K562 (cell line): ENCODE results near the gene SMCO4. TPM values are rescaled to one million over a fixed set of nuclear protein-coding genes. Genes with fewer than 3 reads are reported as not detected.

Experiments used
- ATAC-seq: fragments of 200-7000 bp; cut with Tn5 transposase; 3 replicates; pipeline ENCODE4 v1.9.1; 2020; ENCODE audit warnings: moderate library complexity
- BruUV-seq: library from RNA; stranded (reverse); fragments of 400-500 nt; replicated peaks from 2 replicates; lab custom pipeline; 2021; lab: Mats Ljungman, UMichigan
- CTCF ChIA-PET: fragments of 300-600 bp; formaldehyde crosslinking; extraction: SDS; loops from one replicate; lab custom pipeline; 2021; ENCODE audit warnings: low intra/inter-chr PET ratio; lab: Yijun Ruan, JAX
- POLR2A ChIA-PET: fragments of 300-600, 350-650 bp; sonication (Branson Sonifier 250); formaldehyde crosslinking; extraction: SDS; loops from one replicate; lab custom pipeline; 2021; ENCODE audit warnings: antibody characterized with exemption, inconsistent platforms; lab: Yijun Ruan, JAX
- DNase-seq, 4 experiments: peaks; one replicate each; pipeline versions ENCODE4 v3.0.0 to v3.0.0-alpha.2; 2011 to 2018; ENCODE audit warnings: low spot score in 3 of 4, mixed read lengths in 3 of 4; ENCODE audit errors: extremely low read depth in 1 of 4
- FAIRE-seq: peaks from 2 replicates; lab custom pipeline; 2011; peaks lifted over from hg19 to GRCh38; lab: Jason Lieb, UNC
- H2AFZ ChIP-seq: 2 replicates; pipeline ENCODE4 v1.6.0; 2011; ENCODE audit warnings: low read depth, low read length, control low read depth, inconsistent platforms
- H3K27ac ChIP-seq: fragments of 200-600 bp; 3 replicates; pipeline ENCODE4 v1.8.0; 2011; ENCODE audit warnings: low read depth, mild to moderate bottlenecking, control low read depth, inconsistent platforms, low read length, moderate library complexity, mixed read lengths; ENCODE audit errors: extremely low read depth
- H3K27me3 ChIP-seq, 2 experiments: fragments of 300-600 bp in 1 of 2; 2 replicates in 1 of 2; 3 replicates in 1 of 2; pipeline versions ENCODE4 v1.6.0 to v1.8.0; 2011; ENCODE audit warnings: inconsistent platforms in 2 of 2, low read length in 2 of 2, mild to moderate bottlenecking in 1 of 2, mixed read lengths in 1 of 2, moderate library complexity in 1 of 2; ENCODE audit not compliant: control insufficient read depth in 2 of 2, insufficient read depth in 2 of 2
- H3K36me3 ChIP-seq: fragments of 300-600 bp; 3 replicates; pipeline ENCODE4 v1.8.0; 2011; ENCODE audit warnings: mild to moderate bottlenecking, low read length, inconsistent platforms; ENCODE audit not compliant: control insufficient read depth, insufficient read depth
- H3K4me1 ChIP-seq, 2 experiments: fragments of 200-600 bp in 1 of 2; replicated peaks in 1 of 2; 2 replicates in 1 of 2; 3 replicates in 1 of 2; pipeline versions ENCODE4 v1.5.1 to v1.8.0; 2011; ENCODE audit warnings: inconsistent platforms in 2 of 2, low read length in 2 of 2, mild to moderate bottlenecking in 1 of 2, mixed read lengths in 1 of 2, moderate library complexity in 1 of 2; ENCODE audit not compliant: control insufficient read depth in 2 of 2, insufficient read depth in 2 of 2
- H3K4me2 ChIP-seq: 2 replicates; pipeline ENCODE4 v1.6.1; 2011; ENCODE audit warnings: low read length, control low read depth, inconsistent platforms, mixed read lengths; ENCODE audit not compliant: insufficient read depth
- H3K4me3 ChIP-seq: fragments of 200-600 bp; sonication (generic), shearing (Covaris generic); 2 replicates; pipeline ENCODE4 v1.5.1; 2016; ENCODE audit warnings: control low read depth, inconsistent platforms
- H3K79me2 ChIP-seq: fragments of 200-600 bp; 3 replicates; pipeline ENCODE4 v1.8.0; 2011; ENCODE audit warnings: low read length, inconsistent platforms; ENCODE audit not compliant: control insufficient read depth, insufficient read depth
- H3K9ac ChIP-seq, 2 experiments: 2 replicates each; pipeline versions ENCODE4 v1.6.0 to v1.6.1; 2011; ENCODE audit warnings: low read depth in 2 of 2, low read length in 2 of 2, control low read depth in 1 of 2, inconsistent platforms in 1 of 2, mild to moderate bottlenecking in 1 of 2, mixed read lengths in 1 of 2; ENCODE audit not compliant: insufficient read depth in 1 of 2
- H3K9me1 ChIP-seq: one replicate; pipeline ENCODE4 v1.6.0; 2011; ENCODE audit warnings: inconsistent platforms, mild to moderate bottlenecking, low read length, moderate library complexity; ENCODE audit not compliant: control insufficient read depth, insufficient read depth
- H3K9me3 ChIP-seq: replicated peaks from 2 replicates; pipeline ENCODE4 v1.5.1; 2011; ENCODE audit warnings: low read depth, low read length, inconsistent platforms; ENCODE audit not compliant: control insufficient read depth, insufficient read depth
- H4K20me1 ChIP-seq: replicated peaks from 2 replicates; pipeline ENCODE4 v1.6.1; 2011; ENCODE audit warnings: low read length, inconsistent platforms, mixed read lengths; ENCODE audit not compliant: control insufficient read depth, insufficient read depth
- C11orf30 ChIP-seq: fragments of 450-650 bp; IDR thresholded peaks from 2 replicates; pipeline ENCODE4 v1.6.1; 2016; ENCODE audit warnings: low read depth, mild to moderate bottlenecking
- KHSRP ChIP-seq: fragments of 450-650 bp; IDR thresholded peaks from 2 replicates; pipeline ENCODE4 v1.6.1; 2017
- NCOA2 ChIP-seq, 2 experiments: fragments of 450-650 bp; IDR thresholded peaks; 2 replicates each; pipeline ENCODE4 v1.6.1; 2018; ENCODE audit warnings: mild to moderate bottlenecking in 2 of 2, moderate library complexity in 1 of 2; ENCODE audit not compliant: partially characterized antibody in 2 of 2
- POLR2A ChIP-seq: fragments of 450-650 bp; conservative IDR thresholded peaks from 2 replicates; pipeline ENCODE4 v1.6.1; 2016
- PRPF4 ChIP-seq: fragments of 200-400 bp; formaldehyde crosslinking; IDR thresholded peaks from one replicate; pipeline ENCODE4 v1.6.1; 2017; ENCODE audit warnings: low read length, low read depth, mild to moderate bottlenecking; ENCODE audit not compliant: insufficient read depth, poor library complexity, severe bottlenecking
- PTRF ChIP-seq: fragments of 450-650 bp; IDR thresholded peaks from 2 replicates; pipeline ENCODE4 v1.6.1; 2016; ENCODE audit warnings: mild to moderate bottlenecking, missing genetic modification characterization, missing compliant biosample characterization
- RHOXF2B ChIP-seq: fragments of 250-450 bp; sonication (Bioruptor Pico); conservative IDR thresholded peaks from 2 replicates; pipeline ENCODE4 v1.5.1; 2021
- RUNX1 ChIP-seq: sonication (generic); IDR thresholded peaks from 2 replicates; pipeline ENCODE4 v1.6.1; 2016; ENCODE audit warnings: antibody characterized with exemption, low read depth
- SMAD3 ChIP-seq: fragments of 450-650 bp; formaldehyde crosslinking; conservative IDR thresholded peaks from 2 replicates; pipeline ENCODE4 v1.4.0; 2020; ENCODE audit warnings: mild to moderate bottlenecking
- SMC3 ChIP-seq: conservative IDR thresholded peaks from 2 replicates; pipeline ENCODE4 v1.6.1; 2011; ENCODE audit warnings: low read depth, low read length, improper control_type of control experiment; ENCODE audit not compliant: insufficient read depth
- ZFP30 ChIP-seq: fragments of 250-450 bp; sonication (Bioruptor Pico); IDR thresholded peaks from 2 replicates; pipeline ENCODE4 v1.8.0; 2022; ENCODE audit warnings: moderate library complexity, mild to moderate bottlenecking, inconsistent platforms, borderline replicate concordance
- ZNF121 ChIP-seq: sonication (generic); formaldehyde crosslinking; conservative IDR thresholded peaks from 2 replicates; pipeline ENCODE4 v1.8.0; 2022; ENCODE audit warnings: missing genetic modification reagents
- ZNF282 ChIP-seq: sonication (generic); formaldehyde crosslinking; IDR thresholded peaks from 2 replicates; pipeline ENCODE4 v1.8.1; 2023; ENCODE audit warnings: missing genetic modification reagents
- ZNF507 ChIP-seq: conservative IDR thresholded peaks from 2 replicates; pipeline ENCODE4 v1.6.1; 2017; ENCODE audit warnings: missing genetic modification characterization, missing compliant biosample characterization
- ZNF644 ChIP-seq: fragments of 200-800 bp; sonication (Bioruptor generic); IDR thresholded peaks from 2 replicates; pipeline ENCODE4 v1.6.1; 2016; ENCODE audit warnings: low read depth, missing genetic modification characterization, missing compliant biosample characterization
- ZNF77 ChIP-seq: fragments of 250-450 bp; sonication (Bioruptor Pico); IDR thresholded peaks from 2 replicates; pipeline ENCODE4 v1.5.0; 2020
- WGBS: fragments of 100-300 bp; shearing (Covaris generic); methylation state at CpG from one replicate; pipeline ENCODE4 v1.1.6; 2016; ENCODE audit warnings: low coverage, mixed read lengths; ENCODE audit not compliant: insufficient coverage; ENCODE audit errors: missing lambda C conversion rate; 5-methylcytosine and 5-hydroxymethylcytosine counted together
- in situ Hi-C: fragments of 300-500 bp; cut with MboI; formaldehyde crosslinking; loops from 4 replicates; pipeline ENCODE4 v1.15.0; 2018; ENCODE audit warnings: inconsistent platforms, mixed read lengths
- intact Hi-C: fragments of 100-400 bp; cut with micrococcal nuclease; formaldehyde crosslinking; loops from 2 replicates; pipeline ENCODE4 v1.14.2; 2022
- polyA plus RNA-seq, 8 experiments: library from polyadenylated mRNA; depleted of rRNA in 4 of 8; stranded (reverse) in 5 of 8; unstranded in 3 of 8; fragments of >200 nt; fragmentation: Nextera tagmentation in 2 of 8; fragmentation: Illumina TruSeq in 1 of 8; extraction: Ambion mirVana in 2 of 8; extraction: Trizol in 1 of 8; gene quantifications; 2 replicates each; pipeline versions ENCODE4 v1.2.1 to v1.2.3, GENCODE V29; 2011 to 2014; ENCODE audit warnings: inconsistent platforms in 1 of 8, missing spikeins in 1 of 8
- total RNA-seq, 7 experiments: library from RNA; depleted of rRNA in 6 of 7; stranded (reverse); fragments of >200 nt in 6 of 7; fragmentation: Illumina TruSeq in 2 of 7; extraction: Trizol in 2 of 7; gene quantifications; 2 replicates each; pipeline versions ENCODE4 v1.2.1 to v1.2.3, GENCODE V29; 2011 to 2021; ENCODE audit warnings: low replicate concordance in 1 of 7
- TF ChIP-seq, protein P1 (sequence below): IDR thresholded peaks from 3 replicates; pipeline ENCODE4 v1.6.1; 2011; ENCODE audit warnings: borderline replicate concordance, mild to moderate bottlenecking, moderate library complexity; ENCODE audit not compliant: insufficient read length; ENCODE audit errors: extremely low read depth
- TF ChIP-seq, protein P2 (sequence below): fragments of 450-650 bp; IDR thresholded peaks from 2 replicates; pipeline ENCODE4 v1.6.1; 2016; ENCODE audit warnings: antibody characterized with exemption
- TF ChIP-seq, protein P3 (sequence below): fragments of 200-800 bp; sonication (Bioruptor generic); IDR thresholded peaks from 2 replicates; pipeline ENCODE4 v1.6.1; 2017; ENCODE audit warnings: missing genetic modification characterization, missing compliant biosample characterization

The SMCO4 gene
- total and polyA plus RNA-seq, 9 of the 15 experiments (the other 6 are each of a cell fraction or from before 2014, with no cell fraction given): 1.8 to 27.8 (median 15.3) TPM

DNA sequence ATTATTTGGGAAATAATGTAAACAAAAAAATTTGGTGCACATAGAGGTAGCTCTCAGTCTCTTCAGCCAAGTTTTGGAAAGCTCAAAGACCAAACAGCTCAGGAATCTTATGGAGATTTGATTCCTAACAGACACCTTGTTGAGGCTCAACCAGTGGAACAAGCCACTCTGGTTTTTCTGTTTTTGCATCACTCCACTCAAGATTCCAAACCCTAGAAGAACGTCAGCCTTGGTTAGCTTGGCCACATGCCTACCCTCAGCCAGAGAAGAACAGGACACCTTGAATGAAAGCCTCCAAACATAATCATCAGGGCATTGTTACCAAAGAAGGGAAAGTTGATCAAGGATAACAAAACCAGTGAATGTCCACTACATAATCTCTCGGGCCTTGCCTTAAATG, 3.8 kb upstream of the SMCO4 start:
- H3K27ac ChIP-seq: no peak overlapping the region
- ATAC-seq (no peak), DNase-seq (no peak), FAIRE-seq (no peak)
- no peak overlapping the region for H3K4me2 ChIP-seq
- no peaks in the 10 kb centered on the region for H3K9me3 ChIP-seq
- H3K9ac ChIP-seq: no peak overlapping the region
- intact Hi-C loops (loop anchor here (10.0 kb wide), 1 partner anchor 212 kb away; the partner anchor contains the start of gene DEUP1), in situ Hi-C loops (no loop called here)
- H3K4me1 ChIP-seq: peaks cover 4 to 12% of the 10 kb centered on the region in 2 experiments; a peak in 4 of 5 replicates
- H3K9me1 ChIP-seq: no peaks in the 10 kb centered on the region
- 4% methylated on average over 2 of the region's 2 CpGs for WGBS
- H3K27me3 ChIP-seq: peaks cover 9 to 10% of the 10 kb centered on the region in 2 experiments; a peak in 4 of 5 replicates
- no peak for TF ChIP-seq PRPF4
- no peak for TF ChIP-seq C11orf30
- no peak for TF ChIP-seq ZNF282 (CRISPR knock-in tag)
- no peak for TF ChIP-seq RHOXF2B
- no peak for TF ChIP-seq ZFP30 (CRISPR knock-in tag)
- no peak for TF ChIP-seq ZNF644 (tag)
- no peak for TF ChIP-seq ZNF507 (tag)
- TF ChIP-seq, protein P1, sequence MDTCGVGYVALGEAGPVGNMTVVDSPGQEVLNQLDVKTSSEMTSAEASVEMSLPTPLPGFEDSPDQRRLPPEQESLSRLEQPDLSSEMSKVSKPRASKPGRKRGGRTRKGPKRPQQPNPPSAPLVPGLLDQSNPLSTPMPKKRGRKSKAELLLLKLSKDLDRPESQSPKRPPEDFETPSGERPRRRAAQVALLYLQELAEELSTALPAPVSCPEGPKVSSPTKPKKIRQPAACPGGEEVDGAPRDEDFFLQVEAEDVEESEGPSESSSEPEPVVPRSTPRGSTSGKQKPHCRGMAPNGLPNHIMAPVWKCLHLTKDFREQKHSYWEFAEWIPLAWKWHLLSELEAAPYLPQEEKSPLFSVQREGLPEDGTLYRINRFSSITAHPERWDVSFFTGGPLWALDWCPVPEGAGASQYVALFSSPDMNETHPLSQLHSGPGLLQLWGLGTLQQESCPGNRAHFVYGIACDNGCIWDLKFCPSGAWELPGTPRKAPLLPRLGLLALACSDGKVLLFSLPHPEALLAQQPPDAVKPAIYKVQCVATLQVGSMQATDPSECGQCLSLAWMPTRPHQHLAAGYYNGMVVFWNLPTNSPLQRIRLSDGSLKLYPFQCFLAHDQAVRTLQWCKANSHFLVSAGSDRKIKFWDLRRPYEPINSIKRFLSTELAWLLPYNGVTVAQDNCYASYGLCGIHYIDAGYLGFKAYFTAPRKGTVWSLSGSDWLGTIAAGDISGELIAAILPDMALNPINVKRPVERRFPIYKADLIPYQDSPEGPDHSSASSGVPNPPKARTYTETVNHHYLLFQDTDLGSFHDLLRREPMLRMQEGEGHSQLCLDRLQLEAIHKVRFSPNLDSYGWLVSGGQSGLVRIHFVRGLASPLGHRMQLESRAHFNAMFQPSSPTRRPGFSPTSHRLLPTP: no peak
- TF ChIP-seq, protein P2, sequence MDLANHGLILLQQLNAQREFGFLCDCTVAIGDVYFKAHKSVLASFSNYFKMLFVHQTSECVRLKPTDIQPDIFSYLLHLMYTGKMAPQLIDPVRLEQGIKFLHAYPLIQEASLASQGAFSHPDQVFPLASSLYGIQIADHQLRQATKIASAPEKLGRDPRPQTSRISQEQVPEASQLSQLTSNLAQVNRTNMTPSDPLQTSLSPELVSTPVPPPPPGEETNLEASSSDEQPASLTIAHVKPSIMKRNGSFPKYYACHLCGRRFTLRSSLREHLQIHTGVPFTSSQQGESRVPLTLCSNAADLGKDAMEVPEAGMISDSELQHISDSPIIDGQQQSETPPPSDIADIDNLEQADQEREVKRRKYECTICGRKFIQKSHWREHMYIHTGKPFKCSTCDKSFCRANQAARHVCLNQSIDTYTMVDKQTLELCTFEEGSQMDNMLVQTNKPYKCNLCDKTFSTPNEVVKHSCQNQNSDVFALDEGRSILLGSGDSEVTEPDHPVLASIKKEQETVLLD: no peak
- no peak for TF ChIP-seq PTRF
- no peak for TF ChIP-seq ZNF121 (CRISPR knock-in tag)
- no peak for TF ChIP-seq SMAD3 (CRISPR knock-in tag)
- TF ChIP-seq, protein P3, sequence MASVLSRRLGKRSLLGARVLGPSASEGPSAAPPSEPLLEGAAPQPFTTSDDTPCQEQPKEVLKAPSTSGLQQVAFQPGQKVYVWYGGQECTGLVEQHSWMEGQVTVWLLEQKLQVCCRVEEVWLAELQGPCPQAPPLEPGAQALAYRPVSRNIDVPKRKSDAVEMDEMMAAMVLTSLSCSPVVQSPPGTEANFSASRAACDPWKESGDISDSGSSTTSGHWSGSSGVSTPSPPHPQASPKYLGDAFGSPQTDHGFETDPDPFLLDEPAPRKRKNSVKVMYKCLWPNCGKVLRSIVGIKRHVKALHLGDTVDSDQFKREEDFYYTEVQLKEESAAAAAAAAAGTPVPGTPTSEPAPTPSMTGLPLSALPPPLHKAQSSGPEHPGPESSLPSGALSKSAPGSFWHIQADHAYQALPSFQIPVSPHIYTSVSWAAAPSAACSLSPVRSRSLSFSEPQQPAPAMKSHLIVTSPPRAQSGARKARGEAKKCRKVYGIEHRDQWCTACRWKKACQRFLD (CRISPR knock-in tag): no peak
- TF ChIP-seq RUNX1: no peak
- TF ChIP-seq NCOA2 (IDR thresholded peaks at IDR 0.05; ENCODE audit: partially characterized antibody in 2 of 2): no peak
- no peak for TF ChIP-seq KHSRP
- no peak for TF ChIP-seq POLR2A
- no peak for TF ChIP-seq ZNF77
- no peak for TF ChIP-seq SMC3
- H2AFZ ChIP-seq: no peak overlapping the region
- ChIA-PET CTCF (no interaction called here), POLR2A (interaction anchor here (1.4 to 2.4 kb wide), 2 partner anchors 11 kb away, joined by 3 to 11 read pairs; no protein-coding TSS in a partner anchor)
- no peak overlapping the region for H3K4me3 ChIP-seq
- no TSS peak for BruUV-seq
- no peaks in the 10 kb centered on the region for H3K79me2 ChIP-seq
- H3K36me3 ChIP-seq: no peaks in the 10 kb centered on the region
- H4K20me1 ChIP-seq: no peaks in the 10 kb centered on the region; the same call in 1 of the 2 replicates
